AG20443 (cell line): ENCODE measurements around the gene TBX4.

ENCODE experiments used
- DNase-seq: peaks from one replicate; pipeline ENCODE4 v3.0.0; 2012; ENCODE audit warnings: low spot score, mixed read lengths

Gene TBX4

DNA sequence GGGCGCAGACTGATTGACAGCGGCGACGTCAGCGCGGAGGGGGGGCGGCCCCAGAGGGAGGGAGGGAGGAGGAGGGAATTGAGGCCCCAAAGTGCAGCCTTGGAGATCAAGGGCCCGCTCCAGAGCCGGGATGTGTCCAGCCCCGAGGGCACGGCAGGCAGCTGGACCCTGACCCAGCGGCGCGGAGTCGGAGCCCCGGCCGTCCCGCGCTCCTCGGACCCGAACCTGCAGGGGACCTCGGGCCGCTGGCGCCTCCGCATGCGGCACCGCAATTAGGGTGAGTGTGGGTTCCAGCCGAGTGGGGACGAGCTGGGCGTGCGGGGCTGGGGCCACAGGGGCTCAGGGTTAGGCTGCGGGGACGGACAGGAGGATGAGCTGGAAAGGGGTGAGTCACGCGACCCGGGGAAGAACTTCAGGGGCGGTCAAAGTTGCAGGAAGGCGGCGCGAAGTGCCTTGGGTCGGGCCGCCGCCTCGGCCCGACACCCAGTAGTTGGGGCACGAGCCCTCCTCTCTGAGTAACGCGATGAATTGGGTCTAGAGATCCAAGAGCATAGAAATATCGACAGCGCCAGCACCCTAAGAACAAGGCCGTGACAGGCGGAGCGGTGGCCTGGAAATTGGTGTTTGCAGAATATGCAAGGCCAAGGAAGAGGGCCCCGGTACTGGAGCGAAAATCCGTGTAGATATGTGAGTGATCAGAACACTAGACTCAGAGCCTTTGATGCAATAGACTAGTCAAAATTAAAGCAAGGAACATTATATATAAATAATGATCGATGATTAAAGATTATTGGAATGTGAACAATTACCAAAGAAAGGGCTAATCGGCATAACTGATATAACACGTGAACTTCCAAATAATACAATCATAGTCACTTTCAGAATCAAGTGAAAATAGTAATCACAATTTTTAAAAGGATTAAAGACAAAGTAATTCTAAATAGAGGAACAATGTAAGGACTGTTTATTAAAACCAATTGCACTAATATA lies at the start of gene TBX4:
Gene TBX4, plus strand, starts transcription at position 122 of the 990 bp plus-strand sequence. CDS start 4,069 bp downstream, outside the sequence.
- DNase-seq: no peak

DNA sequence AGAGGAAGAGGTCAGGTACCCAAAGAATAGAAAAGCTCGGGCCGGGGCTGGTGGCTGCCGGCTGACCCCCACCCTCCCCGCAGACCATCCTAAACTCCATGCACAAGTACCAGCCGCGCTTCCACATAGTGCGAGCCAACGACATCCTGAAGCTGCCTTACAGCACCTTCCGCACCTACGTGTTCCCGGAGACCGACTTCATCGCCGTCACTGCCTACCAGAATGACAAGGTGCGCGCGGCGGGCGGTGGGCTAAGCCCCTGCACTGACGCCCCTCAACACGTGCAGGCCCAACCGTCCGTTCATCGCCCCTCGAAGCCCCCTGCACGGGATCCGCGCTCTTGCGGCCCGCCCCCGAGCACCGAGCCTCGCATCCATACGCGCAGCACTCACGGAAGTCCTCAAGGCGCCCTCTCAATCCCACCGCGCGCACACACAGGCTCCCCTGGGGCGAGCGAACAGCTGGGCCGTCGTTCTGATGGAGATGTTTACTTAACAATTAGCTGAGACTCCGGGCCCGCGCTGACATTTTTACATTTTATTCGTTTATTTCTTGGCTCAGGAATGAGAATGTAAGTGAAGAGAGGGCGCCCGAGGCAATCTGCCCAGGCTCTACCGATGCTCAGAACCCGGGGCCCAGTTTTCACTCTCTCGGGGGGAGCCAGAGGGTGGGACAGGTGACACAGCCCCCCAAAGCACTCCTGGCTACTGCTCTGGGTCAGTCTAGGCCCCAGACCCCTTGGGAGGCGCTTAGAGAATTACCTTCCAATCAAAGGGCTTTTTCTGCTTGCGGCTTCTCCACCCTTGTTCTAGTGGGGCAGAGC lies 49.0 kb upstream of the TBX4 start:
- DNase-seq: no peak

DNA sequence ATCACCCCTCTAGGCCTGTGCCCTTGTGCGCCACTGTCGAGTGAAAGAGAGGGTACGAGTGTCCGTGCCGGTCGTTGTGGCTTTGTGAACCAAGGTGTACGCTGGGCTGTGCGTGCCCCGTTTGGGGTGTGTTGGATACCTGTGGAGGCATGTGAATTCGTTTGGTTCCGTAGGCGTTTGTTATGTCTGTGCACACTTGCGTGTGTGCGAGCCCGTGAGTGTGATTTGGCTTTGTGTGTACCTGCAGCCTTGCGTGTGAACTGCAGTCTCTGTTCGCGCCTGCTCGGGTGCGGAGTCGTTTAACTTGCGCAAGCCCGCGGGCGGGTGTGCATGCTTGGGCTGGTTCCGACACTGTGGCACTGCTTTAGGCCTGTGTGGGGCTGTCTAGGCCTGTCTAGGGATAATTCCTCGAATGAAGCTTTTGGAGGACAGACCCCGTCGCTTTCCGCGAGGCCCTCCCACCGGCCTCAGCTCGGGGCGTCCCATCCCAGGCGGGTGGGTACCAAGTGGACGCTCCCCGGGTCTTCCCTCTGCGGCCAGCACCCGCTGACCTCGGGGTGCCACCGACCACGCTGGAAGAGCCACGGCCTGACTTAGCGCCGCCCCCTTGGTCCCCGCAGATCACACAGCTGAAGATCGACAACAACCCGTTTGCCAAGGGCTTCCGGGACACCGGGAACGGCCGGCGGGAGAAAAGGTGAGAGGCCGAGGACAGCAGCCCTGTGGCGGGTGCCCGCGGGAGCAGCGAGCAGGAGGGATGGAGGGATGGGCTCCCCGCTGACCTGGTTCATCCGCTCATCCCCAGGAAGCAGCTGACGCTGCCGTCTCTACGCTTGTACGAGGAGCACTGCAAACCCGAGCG lies 48.2 kb upstream of the TBX4 start:
- DNase-seq: no peak

DNA sequence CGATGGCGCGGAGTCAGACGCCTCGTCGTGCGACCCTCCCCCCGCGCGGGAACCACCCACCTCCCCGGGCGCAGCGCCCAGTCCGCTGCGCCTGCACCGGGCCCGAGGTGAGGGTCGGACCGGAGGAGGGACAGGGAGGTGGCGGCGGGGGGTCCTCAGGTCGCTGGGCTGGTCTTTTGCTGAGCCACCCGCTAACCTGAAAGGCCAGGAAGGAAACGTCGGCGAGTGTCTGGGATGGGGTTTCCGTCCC lies 47.6 kb upstream of the TBX4 start:
- no peak for DNase-seq

DNA sequence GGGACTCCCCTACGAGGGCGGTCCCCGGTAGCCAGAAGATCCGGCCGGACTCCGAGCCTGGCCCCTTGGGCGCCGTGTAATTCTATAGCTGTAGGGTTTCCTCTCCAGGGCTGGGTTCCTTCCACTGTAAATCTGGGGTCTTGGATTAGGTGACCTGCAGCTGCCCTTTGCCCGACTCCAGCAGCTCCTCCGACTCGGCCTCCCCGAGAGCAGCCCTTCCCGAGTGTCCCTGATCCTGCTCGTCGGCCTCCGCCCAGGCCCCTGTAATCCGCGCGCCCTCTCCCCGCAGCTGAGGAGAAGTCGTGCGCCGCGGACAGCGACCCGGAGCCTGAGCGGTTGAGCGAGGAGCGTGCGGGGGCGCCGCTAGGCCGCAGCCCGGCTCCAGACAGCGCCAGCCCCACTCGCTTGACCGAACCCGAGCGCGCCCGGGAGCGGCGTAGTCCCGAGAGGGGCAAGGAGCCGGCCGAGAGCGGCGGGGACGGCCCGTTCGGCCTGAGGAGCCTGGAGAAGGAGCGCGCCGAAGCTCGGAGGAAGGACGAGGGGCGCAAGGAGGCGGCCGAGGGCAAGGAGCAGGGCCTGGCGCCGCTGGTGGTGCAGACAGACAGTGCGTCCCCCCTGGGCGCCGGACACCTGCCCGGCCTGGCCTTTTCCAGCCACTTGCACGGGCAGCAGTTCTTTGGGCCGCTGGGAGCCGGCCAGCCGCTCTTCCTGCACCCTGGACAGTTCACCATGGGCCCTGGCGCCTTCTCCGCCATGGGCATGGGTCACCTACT lies 47.1 kb upstream of the TBX4 start:
- DNase-seq: no peak

DNA sequence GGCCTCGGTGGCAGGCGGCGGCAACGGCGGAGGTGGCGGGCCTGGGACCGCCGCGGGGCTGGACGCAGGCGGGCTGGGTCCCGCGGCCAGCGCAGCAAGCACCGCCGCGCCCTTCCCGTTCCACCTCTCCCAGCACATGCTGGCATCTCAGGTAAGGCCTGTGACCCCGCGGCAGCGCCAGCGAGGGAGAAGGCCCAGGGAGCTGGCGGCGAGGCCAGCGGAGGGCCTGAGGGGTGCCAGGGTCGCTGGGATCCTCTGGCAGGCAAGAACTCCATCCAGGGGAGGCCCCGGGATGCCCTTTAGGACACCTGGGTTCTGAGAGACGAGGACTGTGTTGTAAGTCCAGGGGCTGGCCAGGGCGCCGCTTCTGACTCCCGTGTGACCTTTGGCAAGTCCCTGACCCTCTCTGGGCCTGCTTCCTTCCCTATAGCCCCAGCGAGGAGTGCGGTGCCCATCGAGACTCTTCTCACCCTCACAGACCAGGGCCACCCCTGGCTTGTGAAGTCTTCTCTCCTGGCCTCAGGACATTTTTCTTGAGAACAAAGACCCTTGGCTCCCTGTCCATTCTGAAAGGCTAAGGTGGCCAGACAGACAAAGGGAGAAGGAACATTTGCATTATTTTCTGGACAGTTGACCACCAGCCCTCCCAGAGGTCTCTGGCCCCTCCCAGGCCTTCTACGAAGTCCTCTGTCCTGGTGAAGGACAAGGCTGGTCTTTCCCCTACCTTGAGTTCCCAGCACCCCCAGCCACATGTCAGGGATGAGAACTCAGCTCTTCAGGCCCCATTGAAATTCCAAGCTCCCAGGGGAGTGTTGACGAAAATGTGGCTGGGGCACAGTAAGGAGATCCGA lies 46.3 kb upstream of the TBX4 start:
- DNase-seq: no peak

DNA sequence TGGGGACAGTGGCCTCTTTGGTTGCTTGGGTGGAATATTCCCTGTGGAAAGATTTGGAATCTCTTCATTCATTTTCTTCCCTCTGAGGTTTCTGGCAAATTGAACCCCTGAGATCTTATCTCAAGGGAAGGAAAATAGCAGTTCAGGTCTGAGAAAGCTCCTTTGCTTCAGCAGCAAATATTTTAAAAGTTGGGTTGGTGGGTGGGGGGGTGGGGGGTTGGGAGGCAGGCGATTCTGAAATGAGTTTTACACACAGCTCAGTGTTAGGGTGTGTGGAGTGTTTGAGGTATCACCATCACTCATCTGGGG lies 45.7 kb upstream of the TBX4 start:
- no peak for DNase-seq

DNA sequence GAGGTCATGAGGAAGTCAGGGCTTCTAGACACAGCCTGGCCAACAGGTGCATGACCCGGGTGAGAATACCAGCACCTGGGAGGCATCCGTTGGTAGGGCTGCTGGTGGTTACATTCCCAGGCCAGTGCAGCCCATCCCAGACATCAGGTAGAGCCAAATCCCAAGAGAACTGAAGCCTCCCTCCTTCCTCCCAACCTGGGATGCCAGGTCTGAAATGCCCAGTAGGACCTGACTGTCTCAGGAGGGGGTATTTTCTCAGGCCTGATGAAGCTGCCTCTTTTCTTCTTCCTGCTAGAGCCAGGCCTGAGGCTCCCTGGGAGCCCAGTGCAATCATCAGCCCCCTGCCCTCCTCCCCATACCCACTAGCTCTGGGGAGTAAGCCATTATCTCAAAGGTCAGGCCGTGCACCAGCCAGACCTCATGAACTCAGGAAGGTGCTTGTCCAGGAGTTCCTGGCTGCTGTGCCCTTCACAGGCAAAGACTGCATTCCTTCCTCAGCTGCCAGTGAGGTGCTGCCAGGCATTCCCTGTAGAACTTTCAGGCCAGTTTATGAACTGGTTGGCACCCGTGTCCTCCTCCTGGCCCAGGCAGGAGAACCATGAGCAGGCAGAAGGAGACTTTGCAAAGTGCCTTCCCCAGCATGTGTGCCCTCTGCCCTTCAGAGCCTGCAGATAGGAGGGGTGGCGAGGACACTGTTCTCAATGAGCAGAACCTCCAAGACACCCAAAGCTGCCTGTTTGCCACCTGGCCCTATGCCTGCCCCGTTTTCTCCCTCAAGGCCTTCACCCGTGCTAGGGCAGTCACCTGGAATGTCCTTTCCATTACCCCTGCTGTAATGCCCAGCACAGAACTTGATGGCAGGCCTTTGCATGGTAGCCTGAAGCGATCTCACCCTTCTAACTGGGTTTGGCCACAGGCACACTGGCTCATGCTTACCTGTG lies 45.0 kb upstream of the TBX4 start:
- no peak for DNase-seq

DNA sequence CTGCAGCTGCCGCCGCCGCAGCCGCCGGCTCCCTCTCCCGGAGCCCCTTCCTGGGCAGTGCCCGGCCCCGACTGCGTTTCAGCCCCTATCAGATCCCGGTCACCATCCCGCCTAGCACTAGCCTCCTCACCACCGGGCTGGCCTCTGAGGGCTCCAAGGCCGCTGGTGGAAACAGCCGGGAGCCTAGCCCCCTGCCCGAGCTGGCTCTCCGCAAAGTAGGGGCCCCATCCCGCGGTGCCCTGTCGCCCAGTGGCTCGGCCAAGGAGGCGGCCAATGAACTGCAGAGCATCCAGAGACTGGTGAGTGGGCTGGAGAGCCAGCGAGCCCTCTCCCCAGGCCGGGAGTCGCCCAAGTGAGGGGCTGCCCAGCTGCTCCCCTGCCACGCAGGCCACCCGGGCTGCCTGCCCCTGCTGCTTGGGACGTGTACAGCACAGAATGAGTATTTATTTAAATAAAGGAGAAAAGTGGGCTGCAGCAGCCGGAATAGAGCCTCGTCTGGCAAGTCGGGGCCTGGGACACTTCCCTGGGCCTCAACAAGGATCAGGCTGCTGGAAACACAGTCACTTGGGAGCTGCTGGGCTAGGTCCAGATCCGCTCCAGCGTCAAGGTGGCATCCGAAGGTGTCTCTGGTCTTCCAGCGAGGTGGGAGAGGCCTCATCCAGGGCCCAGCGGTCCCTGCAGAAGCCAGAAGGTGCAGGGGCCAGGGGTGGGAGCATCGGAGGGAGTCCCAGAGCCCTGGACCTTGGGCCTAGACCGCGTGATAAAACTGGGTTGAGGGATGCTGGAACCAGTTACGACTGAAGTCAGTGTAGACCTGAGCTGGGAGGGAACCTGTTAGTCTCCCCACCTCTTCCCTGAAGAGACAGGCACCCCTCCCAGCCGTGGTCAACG lies 43.8 kb upstream of the TBX4 start:
- no peak for DNase-seq

DNA sequence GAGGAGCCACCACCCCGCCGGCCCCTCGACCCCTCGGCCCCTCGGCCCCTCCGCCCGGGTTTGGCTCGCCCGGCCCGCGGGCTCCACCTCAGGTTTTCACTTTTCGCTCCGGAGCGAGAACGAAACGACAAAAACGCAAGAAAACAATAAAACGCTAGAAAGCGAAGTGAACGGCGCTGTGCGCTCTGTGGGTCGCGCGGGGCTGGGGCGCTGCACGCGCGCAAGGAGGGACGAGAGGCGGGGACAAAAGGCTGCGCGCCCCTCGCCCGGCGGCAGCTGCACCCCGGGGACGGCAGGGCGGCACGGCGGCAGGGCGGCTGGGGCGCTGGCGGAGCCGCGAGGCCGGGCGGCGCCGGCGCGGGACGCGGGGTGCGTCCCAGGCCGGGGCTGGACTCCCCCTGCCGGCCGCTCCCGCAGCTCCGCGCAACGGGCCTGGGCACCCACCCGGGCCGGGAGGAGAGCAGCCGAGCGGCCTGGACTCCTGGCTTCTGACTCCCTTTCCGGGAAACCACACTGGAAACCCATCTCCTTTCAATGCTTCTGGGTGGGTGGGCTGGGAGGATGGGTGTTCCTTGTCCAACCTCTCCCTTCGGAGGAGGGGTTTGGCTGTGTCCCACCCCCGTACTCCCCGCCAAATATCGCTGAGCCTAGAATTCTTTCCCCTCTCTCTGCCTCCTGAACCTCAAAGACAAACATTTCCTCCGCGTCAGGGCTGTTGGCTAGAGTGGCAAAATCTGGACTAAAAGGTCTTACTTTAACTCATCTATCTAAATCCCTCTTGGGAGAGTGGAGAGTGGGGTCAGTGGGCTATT lies 42.7 kb upstream of the TBX4 start:
- DNase-seq: peak; percentile 93

DNA sequence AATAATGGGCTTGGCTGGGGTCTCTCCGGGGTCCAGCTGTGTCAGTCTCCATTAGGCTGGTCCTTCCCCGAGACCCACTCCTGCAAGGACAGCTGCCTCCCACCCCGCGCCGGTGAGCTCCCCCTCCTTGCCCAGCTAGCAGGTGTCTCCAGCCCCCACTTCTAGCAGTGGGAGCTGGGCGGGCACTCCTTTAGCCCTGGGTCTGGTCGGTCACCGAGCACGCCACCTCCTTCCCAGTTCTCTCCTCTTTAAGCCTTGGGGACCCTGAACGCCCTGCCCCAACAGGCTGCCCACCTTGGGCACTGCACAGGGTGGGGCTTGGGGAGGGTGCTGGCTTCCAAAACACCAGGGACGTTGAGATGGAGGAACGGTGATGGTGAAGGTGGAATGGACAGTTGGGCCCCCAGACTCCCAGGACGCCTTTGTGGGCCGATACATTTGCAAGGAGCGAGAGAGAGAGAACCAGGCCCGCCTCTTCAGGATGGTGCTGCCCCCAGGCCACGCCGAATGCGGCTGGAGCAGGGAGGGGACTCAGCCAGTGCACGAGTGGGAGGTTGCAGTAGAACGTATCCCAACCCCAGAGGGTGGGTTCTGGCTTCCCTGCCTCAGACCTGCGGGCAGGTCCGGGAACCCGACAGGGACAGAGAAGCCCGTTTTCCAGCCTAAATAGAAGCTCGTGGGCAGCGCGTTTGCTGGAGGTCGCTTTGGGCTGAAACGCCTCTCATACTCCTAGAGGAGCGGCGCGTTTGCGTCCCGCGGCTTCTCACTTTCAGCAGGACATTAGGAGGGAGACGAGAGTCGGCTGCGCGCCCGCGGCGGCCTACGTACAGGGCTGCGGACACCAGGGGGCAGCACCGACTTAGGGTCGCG lies 41.8 kb upstream of the TBX4 start:
- DNase-seq: no peak

DNA sequence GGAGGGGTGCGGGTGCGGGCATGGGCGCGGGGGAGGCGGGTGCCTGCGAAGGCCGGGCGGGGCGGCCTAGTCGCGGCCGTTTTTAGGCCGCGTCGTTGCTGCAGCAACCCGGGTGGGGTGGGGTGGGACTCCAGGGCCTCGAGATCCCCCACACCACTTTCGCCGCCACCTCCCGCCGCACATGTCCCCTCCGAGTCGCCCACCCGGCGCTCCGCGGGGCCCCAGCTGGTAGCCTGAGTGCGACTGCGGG lies 41.3 kb upstream of the TBX4 start:
- DNase-seq: no peak

DNA sequence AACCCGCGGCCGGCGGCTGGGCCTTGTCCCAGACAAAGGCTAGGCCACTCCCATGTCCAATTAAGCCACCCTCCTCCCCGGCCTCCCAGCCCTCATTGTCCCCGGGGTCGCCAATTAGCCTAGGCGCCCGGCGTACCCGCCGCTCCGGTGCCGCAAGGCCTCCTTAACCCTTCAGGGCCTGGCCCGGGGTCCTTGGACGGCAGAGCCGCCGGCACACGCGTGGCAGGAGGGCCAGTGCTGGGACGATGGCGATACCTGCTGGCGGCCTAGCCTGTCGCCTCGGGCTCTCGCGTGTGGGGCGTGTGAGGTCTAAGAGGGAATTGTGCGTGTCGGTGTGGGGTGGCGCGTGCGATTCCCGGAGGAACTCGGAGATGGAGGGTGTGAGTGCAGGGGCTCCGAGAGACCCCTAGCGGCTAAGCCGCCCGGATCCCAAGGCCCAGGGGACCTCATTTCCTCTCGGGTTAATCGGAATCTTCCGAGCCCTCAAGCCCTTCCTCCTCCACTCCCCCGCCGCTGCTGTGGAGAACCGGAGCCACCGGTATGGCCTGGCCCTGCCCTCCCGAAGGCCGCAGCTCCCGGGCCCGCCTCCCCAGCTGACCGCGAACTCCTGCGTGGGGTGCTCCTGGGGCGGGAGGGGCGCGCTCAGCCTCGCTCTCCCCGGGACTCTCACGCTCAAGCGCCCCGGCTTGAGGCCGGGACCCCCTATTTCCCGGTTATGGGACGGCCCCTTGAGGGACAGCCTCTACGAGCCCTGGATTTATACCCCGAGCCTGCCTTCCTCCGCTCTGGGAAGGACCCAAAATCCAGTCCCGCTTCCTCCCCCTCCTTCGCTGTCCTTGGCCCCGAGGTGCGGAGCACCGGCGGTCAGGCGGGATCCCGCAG lies 40.7 kb upstream of the TBX4 start:
- peak; percentile 68 for DNase-seq

DNA sequence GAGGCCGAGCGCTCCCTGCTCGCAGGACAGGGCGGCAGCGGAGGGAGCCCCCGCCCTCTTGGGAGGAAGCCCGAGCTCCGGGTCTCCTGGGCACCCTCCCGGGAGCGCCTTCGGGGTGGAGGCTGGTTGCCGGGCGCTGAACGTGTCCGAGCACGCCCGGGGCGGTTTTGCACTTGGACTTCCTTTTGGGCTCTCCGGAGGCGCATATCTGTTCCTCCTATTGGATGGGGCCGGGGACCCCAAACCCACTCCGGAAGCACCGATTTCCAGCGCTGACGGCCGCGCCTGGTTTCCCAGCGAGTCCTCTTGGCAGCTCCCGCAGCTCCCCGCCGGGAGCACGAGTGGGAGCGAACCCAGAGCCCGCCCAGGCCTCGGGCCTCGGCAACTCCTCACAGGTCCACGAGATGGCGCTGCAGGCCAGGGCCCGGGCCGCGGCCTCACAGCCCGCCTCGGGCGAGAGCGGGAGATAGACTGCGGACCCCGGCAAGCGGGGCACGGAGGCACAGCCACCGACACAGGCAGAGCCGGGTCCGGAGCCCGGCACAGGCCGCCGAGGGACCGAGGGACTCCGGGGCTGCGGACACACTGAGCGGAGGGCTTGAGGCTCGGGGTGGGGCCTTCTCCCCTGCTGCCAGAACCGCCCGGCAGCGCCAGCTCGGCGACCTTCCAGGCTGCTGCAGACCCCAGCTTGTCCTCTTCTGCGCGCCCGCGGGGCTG lies 39.9 kb upstream of the TBX4 start:
- peak; percentile 95 for DNase-seq
